ACHN (cell line): Measurements from ENCODE around the gene ZNF254.

Experiments used
- DNase-seq: peaks from one replicate; pipeline ENCODE4 v3.0.0-alpha.2; 2015
- in situ Hi-C: cut with HindIII; loops from 2 replicates; pipeline ENCODE4 v1.10.0; 2017; ENCODE audit warnings: low sequenced_read_pairs, low pct_ligation_motif_present, low pct_unique_long_range_greater_than_20kb

ZNF254 gene

DNA sequence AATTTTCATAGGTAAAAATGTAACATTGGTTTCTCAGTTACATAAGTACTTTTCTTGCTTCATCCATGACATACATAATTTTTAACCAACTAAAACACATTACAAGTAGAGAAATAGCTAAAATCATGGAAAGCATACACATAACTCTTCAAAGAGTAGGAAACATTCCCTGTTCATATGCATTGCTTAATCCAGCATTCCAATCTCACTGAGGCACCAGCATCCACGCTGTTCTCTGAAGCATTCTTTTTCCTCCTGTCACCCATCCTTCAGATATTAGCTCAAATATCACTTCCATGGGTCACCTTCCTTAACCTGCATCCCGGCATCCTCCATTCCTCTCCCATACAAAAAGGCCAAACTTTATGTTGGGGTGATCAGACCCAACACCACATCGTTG lies 79.1 kb downstream of the ZNF254 start:
- in situ Hi-C loops: no loop called here
- no peak for DNase-seq

DNA sequence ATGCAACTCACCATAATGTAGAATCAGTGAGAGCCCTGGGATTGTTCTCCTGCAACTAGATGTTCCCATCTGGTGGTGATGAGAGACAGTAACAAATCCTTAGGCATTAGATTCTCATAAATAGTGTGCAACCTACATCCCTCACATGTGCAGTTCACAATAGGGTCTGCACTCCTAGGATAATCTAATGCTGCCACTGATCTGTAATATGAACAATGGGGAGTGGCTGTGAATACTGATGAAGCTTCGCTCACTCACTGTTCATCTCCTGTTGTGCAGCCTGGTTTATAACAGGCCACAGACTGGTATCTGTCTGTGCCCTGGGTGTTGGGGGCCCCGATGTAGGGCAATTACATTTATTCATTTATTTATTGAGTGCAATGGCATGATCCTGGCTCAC lies 86.9 kb downstream of the ZNF254 start:
- in situ Hi-C loops: no loop called here
- DNase-seq: no peak

DNA sequence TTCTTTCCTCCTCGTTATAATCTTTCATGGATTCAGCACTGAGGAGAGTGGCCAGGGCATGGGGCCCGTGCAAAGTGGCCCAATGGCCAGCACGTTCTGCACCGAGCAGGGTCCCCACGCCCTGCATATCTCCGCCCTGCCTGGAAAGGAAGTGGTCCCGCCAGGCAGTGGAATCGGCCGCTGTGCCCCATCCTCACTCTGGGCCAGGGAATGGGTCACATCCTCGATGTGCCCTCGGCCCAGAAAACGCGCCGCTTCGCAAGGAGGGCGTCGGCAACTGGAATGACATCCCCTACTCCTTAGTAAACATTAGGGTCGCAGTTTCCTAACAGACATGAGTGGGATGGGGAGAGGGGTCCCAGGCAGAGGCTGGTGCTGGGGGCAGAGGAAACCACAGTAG lies 90.7 kb downstream of the ZNF254 start:
- DNase-seq: no peak
- in situ Hi-C loops: no loop called here

DNA sequence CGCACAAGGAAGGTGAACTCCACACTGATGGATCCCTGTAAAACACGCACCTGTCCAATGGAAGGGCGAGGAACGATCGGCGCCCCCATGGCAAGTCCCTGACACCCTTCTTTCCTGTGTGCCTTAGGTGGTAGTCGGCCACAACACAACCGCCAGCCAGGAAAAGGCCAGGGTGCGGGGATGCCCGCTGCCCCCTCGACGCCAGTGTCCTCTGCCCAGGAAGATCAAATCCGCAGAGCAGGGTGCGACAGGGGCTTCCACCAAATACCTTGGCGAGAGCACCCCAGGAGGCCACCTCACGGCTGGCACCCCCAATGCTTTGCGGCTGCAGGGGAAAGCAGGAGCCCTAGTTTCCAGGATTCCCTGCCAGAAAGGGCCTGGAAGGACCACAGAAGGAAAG lies 91.2 kb downstream of the ZNF254 start:
- in situ Hi-C loops: no loop called here
- no peak for DNase-seq
